GM19025 (cell line): ENCODE measurements around the gene RPS27L.

Experiments used
- ATAC-seq: cut with Tn5 transposase; IDR thresholded peaks from one replicate; pipeline ENCODE4 v1.9.1; 2021; ENCODE audit warnings: mild to moderate bottlenecking, low read depth, moderate library complexity; ENCODE audit not compliant: unreplicated experiment

RPS27L gene

GRCh38 chr15:63157118-63157843 lies at the start of gene RPS27L:
Gene RPS27L (minus strand): TSS chr15:63157477. CDS start chr15:63157405, 72 bp downstream.
- ATAC-seq, result peak; percentile 86

GRCh38 chr15:63206079-63206478 lies 48.8 kb upstream of the RPS27L start:
- ATAC-seq, result no peak

GRCh38 chr15:63203451-63204090 lies 46.3 kb upstream of the RPS27L start:
- no peak for ATAC-seq

GRCh38 chr15:63202861-63203260 lies 45.6 kb upstream of the RPS27L start:
- no peak for ATAC-seq

GRCh38 chr15:63200464-63201249 lies 43.4 kb upstream of the RPS27L start:
- ATAC-seq, result no peak

GRCh38 chr15:63198371-63199250 lies 41.3 kb upstream of the RPS27L start:
- ATAC-seq, result no peak

GRCh38 chr15:63197626-63198025 lies 40.3 kb upstream of the RPS27L start:
- no peak for ATAC-seq

GRCh38 chr15:63196842-63197241 lies 39.6 kb upstream of the RPS27L start:
- no peak for ATAC-seq

GRCh38 chr15:63195569-63196015 lies 38.3 kb upstream of the RPS27L start:
- ATAC-seq, result no peak

- ATAC-seq, result no peak
Observed at GRCh38 chr15:63194880-63195568, 37.7 kb upstream of the RPS27L start.

GRCh38 chr15:63194302-63194701 lies 37.0 kb upstream of the RPS27L start:
- no peak for ATAC-seq

- no peak for ATAC-seq
Observed at GRCh38 chr15:63192619-63193206, 35.4 kb upstream of the RPS27L start.

GRCh38 chr15:63191895-63192618 lies 34.8 kb upstream of the RPS27L start:
- ATAC-seq, result peak; percentile 39

GRCh38 chr15:63190769-63191649 lies 33.7 kb upstream of the RPS27L start:
- ATAC-seq, result no peak

- ATAC-seq, result no peak
Observed at GRCh38 chr15:63189941-63190768, 32.9 kb upstream of the RPS27L start.

- peak; percentile 76 for ATAC-seq
Observed at GRCh38 chr15:63188926-63189871, 31.9 kb upstream of the RPS27L start, which contains the start of gene RAB8B. Gene RAB8B (plus strand): TSS chr15:63189606. CDS start chr15:63189625, 19 bp downstream.
